IPS DF 6.9 (cell line): ENCODE data around the gene C11orf86.

Source experiments
- DNase-seq: peaks from one replicate; pipeline ENCODE4 v3.0.0-alpha.2; 2013; ENCODE audit warnings: low read depth, low spot score
- H3K27ac ChIP-seq: one replicate; pipeline ENCODE4 v1.5.1; 2013; ENCODE audit warnings: low read length, control low read depth
- H3K27me3 ChIP-seq: 2 replicates; pipeline ENCODE4 v1.6.1; 2013; ENCODE audit warnings: mild to moderate bottlenecking, low read length; ENCODE audit not compliant: control insufficient read depth, insufficient read depth
- H3K36me3 ChIP-seq: 2 replicates; pipeline ENCODE4 v1.6.1; 2013; ENCODE audit warnings: low read length; ENCODE audit not compliant: control insufficient read depth, insufficient read depth
- H3K4me1 ChIP-seq: 2 replicates; pipeline ENCODE4 v1.6.1; 2013; ENCODE audit warnings: low read length; ENCODE audit not compliant: control insufficient read depth, insufficient read depth
- H3K4me3 ChIP-seq: 2 replicates; pipeline ENCODE4 v1.5.1; 2013; ENCODE audit warnings: mild to moderate bottlenecking, low read length
- H3K9me3 ChIP-seq: 2 replicates; pipeline ENCODE4 v1.6.1; 2013; ENCODE audit warnings: low read length, inconsistent platforms; ENCODE audit not compliant: control insufficient read depth, insufficient read depth
- WGBS: extraction: QIAGEN DNeasy Blood & Tissue Kit; methylation state at CpG from one replicate; pipeline ENCODE4 v1.1.7; 2013; ENCODE audit warnings: mixed read lengths, missing lambda C conversion rate; ENCODE audit not compliant: insufficient read length, insufficient coverage; 5-methylcytosine and 5-hydroxymethylcytosine counted together

The C11orf86 gene

DNA sequence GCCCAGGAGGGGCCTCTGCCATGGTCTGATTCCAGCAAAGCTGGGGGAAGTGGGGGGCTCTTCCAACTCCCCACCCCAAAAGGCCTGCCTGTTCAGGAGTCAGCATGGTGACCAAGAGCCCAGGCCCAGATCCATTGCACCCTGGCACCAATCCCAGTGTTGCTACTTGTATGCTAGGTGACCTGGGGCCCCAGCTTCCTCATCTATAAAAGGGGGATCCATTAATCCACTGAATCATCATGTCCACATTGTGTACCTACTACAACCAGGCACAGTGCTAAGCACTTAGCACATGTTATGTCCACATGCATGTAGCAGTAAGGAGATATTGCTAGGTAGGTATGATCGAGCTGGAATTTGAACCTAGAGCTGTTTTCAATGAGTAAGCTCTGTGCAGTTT, 49.9 kb downstream of the C11orf86 start:
- no peak for DNase-seq

GRCh38 chr11:67025750-67026149, 50.6 kb downstream of the C11orf86 start:
- Histone ChIP-seq H3K27me3 (peaks cover 21% of the 10 kb centered on the region), H3K9me3 (no peaks in the 10 kb centered on the region), H3K27ac (no peak overlapping the region), H3K4me3 (no peak overlapping the region), H3K36me3 (no peaks in the 10 kb centered on the region), H3K4me1 (peaks cover 2% of the 10 kb centered on the region; the same call in 1 of the 2 replicates)
- no peak for DNase-seq
- no CpG with 5 or more reads among the region's 8 CpGs for WGBS

More for the DNA sequence above, 49.9 kb downstream of the C11orf86 start:
- H3K36me3 ChIP-seq = no peaks in the 10 kb centered on the region
- no CpG with 5 or more reads among the region's 1 CpG for WGBS
- H3K27ac ChIP-seq = no peak overlapping the region
- no peak overlapping the region for H3K4me3 ChIP-seq
- H3K27me3 ChIP-seq = peaks cover 21% of the 10 kb centered on the region
- peaks cover 2% of the 10 kb centered on the region; the same call in 1 of the 2 replicates for H3K4me1 ChIP-seq
- H3K9me3 ChIP-seq = no peaks in the 10 kb centered on the region
